Erythroblast (primary cell): ENCODE data around the gene ERBB2.
"Not testable (repeated sequence)": the region's sequence is repeated elsewhere in the genome, so short reads cannot be mapped to it uniquely, and the experiment has no call there.

Source experiments
- GATA1 ChIP-seq: IDR thresholded peaks from 2 replicates; pipeline ENCODE4 v1.6.1; 2011; ENCODE audit warnings: low read depth, mild to moderate bottlenecking, control low read depth, low read length, moderate library complexity
- POLR2A ChIP-seq: IDR thresholded peaks from 2 replicates; pipeline ENCODE4 v1.6.1; 2011; ENCODE audit warnings: mild to moderate bottlenecking, low read length

DNA sequence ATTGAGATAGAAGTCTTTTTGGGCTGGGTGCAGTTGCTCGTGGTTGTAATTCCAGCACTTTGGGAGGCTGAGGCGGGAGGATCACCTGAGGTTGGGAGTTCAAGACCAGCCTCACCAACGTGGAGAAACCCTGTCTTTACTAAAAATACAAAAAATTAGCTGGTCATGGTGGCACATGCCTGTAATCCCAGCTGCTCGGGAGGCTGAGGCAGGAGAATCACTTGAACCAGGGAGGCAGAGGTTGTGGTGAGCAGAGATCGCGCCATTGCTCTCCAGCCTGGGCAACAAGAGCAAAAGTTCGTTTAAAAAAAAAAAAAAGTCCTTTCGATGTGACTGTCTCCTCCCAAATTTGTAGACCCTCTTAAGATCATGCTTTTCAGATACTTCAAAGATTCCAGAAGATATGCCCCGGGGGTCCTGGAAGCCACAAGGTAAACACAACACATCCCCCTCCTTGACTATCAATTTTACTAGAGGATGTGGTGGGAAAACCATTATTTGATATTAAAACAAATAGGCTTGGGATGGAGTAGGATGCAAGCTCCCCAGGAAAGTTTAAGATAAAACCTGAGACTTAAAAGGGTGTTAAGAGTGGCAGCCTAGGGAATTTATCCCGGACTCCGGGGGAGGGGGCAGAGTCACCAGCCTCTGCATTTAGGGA lies 577 bp upstream of the ERBB2 start:
- TF ChIP-seq POLR2A, GATA1: not testable (repeated sequence)
